ENCODE results near the gene HNRNPU.
A peak's percentile ranks its signal among the peaks of the same experiment; 100 is the strongest.

HNRNPU gene

GRCh38 chr1:244864253-244865027, at the start of gene HNRNPU:
HNRNPU (minus strand) TSS chr1:244864543; CDS start chr1:244864307, 236 bp downstream.
- peak; percentile 96 for DNase-seq

GRCh38 chr1:244913806-244914205, 49.5 kb upstream of the HNRNPU start:
- no peak for DNase-seq

DNA sequence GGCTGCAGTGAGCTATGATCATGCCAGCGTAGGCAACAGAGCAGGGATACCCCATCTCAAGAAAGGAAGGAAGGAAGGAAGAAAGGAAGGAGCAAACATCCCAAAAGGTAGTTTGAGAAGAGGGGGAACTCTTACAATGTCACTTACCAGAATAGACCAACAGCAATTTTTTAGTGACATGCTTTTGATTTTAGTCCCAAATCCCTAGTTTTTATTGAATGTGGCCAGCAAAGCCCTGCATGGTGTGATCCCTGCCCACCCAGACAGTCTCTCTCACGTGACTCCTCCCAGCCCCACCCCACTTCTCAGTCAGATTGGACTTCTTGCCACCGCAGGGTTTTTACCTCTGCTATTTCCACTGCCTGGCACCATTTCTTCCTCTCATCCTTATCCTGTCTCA, 39.8 kb upstream of the HNRNPU start:
- no peak for DNase-seq

GRCh38 chr1:244901400-244902015, 37.2 kb upstream of the HNRNPU start:
- no peak for DNase-seq

DNA sequence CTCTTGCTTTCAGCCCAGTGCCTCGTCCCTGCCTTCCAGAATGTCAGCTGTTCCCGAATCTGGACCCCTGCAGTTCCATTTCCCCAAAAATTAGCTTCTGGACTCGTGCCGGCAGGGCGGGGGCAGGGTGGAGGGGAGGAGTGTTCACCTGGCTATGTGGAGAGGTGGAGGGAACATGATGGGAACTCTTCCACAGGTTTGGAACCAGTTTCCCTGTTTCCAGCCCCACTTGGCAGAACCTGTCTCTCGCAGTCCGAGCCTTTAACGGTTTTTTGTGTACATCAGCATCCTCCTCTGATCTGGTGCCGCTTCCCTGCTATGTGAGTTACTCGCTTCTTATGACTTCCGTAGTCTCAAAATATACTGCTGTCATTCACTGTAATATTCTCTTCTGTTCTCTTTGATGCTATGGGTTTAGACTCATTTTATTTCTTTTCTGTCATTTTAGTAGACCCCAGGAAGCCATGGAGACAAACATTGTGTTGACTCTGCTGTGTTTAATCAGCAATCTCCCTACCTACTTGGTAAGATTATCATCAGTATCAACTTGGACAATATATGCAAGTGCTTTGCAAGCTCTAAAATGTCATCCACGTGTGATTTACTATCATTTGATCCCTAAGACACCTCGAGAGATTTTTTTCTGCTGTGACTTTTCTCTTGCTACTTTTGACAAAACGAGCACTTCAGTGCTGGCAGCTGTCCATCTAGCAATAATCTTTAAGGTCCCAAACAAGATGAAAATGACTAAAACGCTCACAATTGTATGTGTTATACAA, 33.3 kb upstream of the HNRNPU start:
- DNase-seq: no peak

- no peak for DNase-seq
Measured at GRCh38 chr1:244896550-244896949, 32.2 kb upstream of the HNRNPU start.

DNA sequence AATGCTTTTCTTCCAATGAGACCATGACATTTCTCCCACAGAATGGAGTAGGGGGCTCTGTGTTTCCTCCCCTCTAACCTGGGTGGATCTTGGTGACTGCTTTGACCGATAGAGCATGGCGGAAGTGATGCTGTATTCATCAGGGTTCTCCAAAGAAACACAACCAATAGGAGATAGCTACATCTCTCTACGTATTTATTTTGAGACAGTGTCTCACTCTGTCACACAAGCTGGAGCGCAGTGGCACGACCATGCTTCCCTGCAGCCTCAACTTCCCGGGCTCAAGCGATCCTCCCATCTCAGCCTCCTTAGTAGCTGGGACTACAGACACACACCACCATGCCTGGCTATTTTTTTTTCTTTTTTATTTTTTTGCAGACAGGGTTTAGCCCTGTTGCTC, 29.5 kb upstream of the HNRNPU start:
- no peak for DNase-seq

GRCh38 chr1:244887281-244887680, 22.9 kb upstream of the HNRNPU start:
- no peak for DNase-seq

DNA sequence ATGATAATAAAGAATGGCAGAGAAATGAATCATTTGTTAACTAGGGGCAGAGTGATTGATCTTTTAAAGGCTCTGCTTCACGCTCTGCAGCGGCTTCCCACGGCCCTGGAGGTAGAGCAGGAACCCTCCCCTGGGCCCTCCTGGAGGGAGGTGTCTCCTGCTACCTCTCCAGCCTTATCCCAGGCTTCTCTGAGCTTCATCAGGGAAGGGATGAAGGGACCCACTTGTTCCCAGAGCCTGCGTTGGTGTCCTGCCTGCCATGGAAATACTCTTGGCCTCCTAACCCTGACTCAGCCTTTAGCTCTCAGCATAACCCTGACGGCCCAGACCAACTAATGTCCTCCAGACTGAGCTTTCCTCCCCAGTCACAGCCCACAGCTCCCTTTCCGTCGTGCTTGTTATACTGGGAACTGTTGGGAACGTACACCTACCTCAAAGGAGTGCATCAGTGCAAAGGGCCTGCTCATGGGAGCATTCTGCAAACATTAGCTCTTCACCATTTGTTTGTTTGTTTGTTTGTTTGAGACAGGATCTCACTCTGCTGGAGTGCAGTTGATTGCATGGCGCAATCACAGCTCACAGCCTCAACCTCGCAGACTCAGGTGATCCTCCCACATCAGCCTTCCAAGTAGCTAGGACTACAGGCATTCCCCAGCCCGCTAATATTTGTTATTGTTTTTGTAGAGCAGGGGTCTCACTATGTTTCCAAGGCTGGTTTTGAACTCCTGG, 17.4 kb upstream of the HNRNPU start:
- no peak for DNase-seq

GRCh38 chr1:244878681-244879080, 14.3 kb upstream of the HNRNPU start:
- no peak for DNase-seq

GRCh38 chr1:244876228-244876910, 12.0 kb upstream of the HNRNPU start:
- DNase-seq: no peak

- DNase-seq: no peak
Measured at GRCh38 chr1:244874974-244875579, 10.7 kb upstream of the HNRNPU start.

DNA sequence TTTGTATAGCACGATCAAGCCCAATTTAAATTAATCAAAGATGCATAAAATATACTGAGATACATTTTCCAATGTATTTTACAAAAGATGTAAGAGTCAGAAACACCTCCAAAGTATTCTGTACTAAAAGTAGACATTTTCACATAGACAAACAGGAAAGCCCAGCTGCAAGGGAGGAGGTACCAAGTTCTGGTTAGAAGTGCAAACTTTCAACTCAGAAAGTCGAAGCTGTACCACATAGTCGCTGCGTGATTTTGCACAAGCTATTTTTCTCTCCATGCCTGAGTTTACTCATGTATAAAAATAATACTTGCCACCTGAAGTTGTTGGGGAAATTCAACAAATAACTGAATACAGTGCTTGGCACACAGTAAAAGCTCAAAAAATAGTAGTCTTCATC, 5.6 kb upstream of the HNRNPU start:
- no peak for DNase-seq

DNA sequence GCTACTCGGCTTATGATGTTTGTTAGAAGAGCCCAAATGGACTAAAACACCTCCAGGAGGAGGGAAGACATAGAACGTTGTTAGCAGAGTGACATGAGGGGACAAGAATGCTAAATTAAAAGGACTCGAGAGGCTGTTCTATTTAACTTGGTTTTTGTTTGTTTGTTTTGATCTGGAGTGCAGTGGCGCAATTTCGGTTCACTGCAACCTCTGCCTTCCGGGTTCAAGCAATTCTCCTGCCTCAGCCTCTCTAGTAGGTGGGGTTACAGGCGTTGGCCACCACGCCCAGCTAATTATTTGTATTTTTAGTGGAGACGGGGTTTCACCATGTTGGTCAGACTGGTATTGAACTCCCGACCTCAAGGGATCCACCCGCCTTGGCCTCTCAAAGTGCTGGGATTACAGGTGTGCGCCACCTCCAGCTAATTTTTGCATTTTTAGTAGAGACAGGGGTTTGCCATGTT, 5.1 kb upstream of the HNRNPU start:
- DNase-seq: no peak

GRCh38 chr1:244868484-244869363, 4.4 kb upstream of the HNRNPU start:
- no peak for DNase-seq

- no peak for DNase-seq
Measured at GRCh38 chr1:244866355-244866754, 2.0 kb upstream of the HNRNPU start.

DNA sequence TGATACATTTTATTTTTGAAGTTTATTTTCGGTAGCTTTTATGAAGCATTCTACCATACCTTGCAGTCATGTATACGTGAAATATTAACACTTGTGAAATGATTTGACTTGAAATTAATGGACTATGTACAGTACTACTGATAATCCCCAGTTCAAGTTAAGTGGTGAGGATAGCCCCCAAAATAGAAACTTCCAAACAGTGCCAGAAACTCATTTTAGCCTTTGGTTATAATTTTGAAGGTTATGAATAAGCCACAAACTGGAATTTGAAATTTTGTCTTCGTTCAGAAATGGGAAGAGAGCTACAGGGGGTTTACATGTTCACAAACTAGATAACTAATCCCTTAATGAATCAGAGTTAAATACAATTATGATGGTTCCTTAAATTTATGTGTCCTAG, 1.5 kb upstream of the HNRNPU start:
- no peak for DNase-seq

DNA sequence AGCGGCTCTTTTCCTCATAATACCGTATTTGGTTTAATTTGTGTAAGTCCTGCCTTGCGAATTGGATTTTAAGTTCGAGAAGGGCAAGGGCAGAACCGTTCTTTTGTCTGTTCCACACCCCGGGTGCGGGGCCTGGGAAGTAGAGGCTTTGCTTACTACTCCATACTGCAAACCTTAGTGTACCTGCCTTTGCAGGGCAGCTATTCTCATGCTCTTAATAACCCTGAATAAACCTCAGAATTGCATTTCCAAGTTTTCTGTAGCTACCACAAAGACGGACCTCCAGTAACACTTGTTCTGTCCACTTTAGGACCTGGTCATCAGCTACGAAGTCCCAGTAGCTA, 657 bp upstream of the HNRNPU start:
- DNase-seq: peak; percentile 57

GRCh38 chr1:244863491-244864252, 671 bp downstream of the HNRNPU start:
- DNase-seq: peak; percentile 38

Measured in stimulated activated CD4-positive, alpha-beta T cell treated with anti-CD3 and anti-CD28 coated beads, Interleukin-15, amount 100 ng/mL, for 24 hours (primary cell).